Stimulated activated CD8-positive, alpha-beta memory T cell treated with anti-CD3 and anti-CD28 coated beads, Interleukin-4, amount 100 ng/mL, for 48 hours (primary cell): ENCODE measurements around the gene HECA.
"Not testable (repeated sequence)": the region's sequence is repeated elsewhere in the genome, so short reads cannot be mapped to it uniquely, and the experiment has no call there.

Experiments
- DNase-seq: peaks from one replicate; pipeline ENCODE4 v3.0.0-alpha.2; 2020

HECA gene

GRCh38 chr6:139134817-139135577 lies at the start of gene HECA:
TSS of gene HECA (plus strand) at chr6:139135080. CDS start at chr6:139135397, 317 bp downstream.
- peak; percentile 100 for DNase-seq

- no peak for DNase-seq
Observed at GRCh38 chr6:139091826-139092225, 43.1 kb upstream of the HECA start.

- no peak for DNase-seq
Observed at GRCh38 chr6:139099984-139100383, 34.9 kb upstream of the HECA start.

- no peak for DNase-seq
Observed at GRCh38 chr6:139107051-139107450, 27.8 kb upstream of the HECA start.

- no peak for DNase-seq
Observed at GRCh38 chr6:139108378-139108777, 26.5 kb upstream of the HECA start.

GRCh38 chr6:139109558-139109957 lies 25.3 kb upstream of the HECA start:
- DNase-seq = peak; percentile 48

- DNase-seq = no peak
Observed at GRCh38 chr6:139112146-139112545, 22.7 kb upstream of the HECA start.

GRCh38 chr6:139112561-139112960 lies 22.3 kb upstream of the HECA start:
- no peak for DNase-seq

- DNase-seq = no peak
Observed at GRCh38 chr6:139114746-139115145, 20.1 kb upstream of the HECA start.

GRCh38 chr6:139115989-139116758 lies 18.7 kb upstream of the HECA start:
- no peak for DNase-seq

- no peak for DNase-seq
Observed at GRCh38 chr6:139117734-139118133, 17.1 kb upstream of the HECA start.

GRCh38 chr6:139119552-139119951 lies 15.3 kb upstream of the HECA start:
- DNase-seq = no peak

GRCh38 chr6:139122823-139123222 lies 12.1 kb upstream of the HECA start:
- not testable (repeated sequence) for DNase-seq

- DNase-seq = peak; percentile 77
Observed at GRCh38 chr6:139124887-139125672, 9.8 kb upstream of the HECA start.

- DNase-seq = no peak
Observed at GRCh38 chr6:139126255-139126654, 8.6 kb upstream of the HECA start.

- DNase-seq = no peak
Observed at GRCh38 chr6:139126931-139127330, 7.9 kb upstream of the HECA start.

GRCh38 chr6:139129284-139129683 lies 5.6 kb upstream of the HECA start:
- no peak for DNase-seq

GRCh38 chr6:139131736-139132280 lies 3.1 kb upstream of the HECA start:
- DNase-seq = no peak

- no peak for DNase-seq
Observed at GRCh38 chr6:139133262-139134063, 1.4 kb upstream of the HECA start.

GRCh38 chr6:139134064-139134395 lies 850 bp upstream of the HECA start:
- DNase-seq = no peak

GRCh38 chr6:139135578-139136545 lies 982 bp downstream of the HECA start:
- DNase-seq = peak; percentile 71
